Transverse colon (tissue), 3 donors: ENCODE data around the gene CENPS.

ENCODE experiments used
- POLR2A ChIP-seq: fragments of 450-650 bp; IDR thresholded peaks from one replicate; pipeline ENCODE4 v1.6.1; 2016; ENCODE audit warnings: antibody characterized with exemption, mild to moderate bottlenecking, moderate library complexity
- TF ChIP-seq, protein P1 (sequence below), 5 experiments: fragments of 200-600 bp in 3 of 5; fragments of 450-650 bp in 2 of 5; sonication (generic) in 3 of 5; IDR thresholded peaks; 1 replicate in 2 of 5; 2 replicates in 3 of 5; pipeline ENCODE4 v1.5.1; 2016 to 2017; ENCODE audit warnings: antibody characterized with exemption in 5 of 5, inconsistent platforms in 3 of 5, mild to moderate bottlenecking in 2 of 5, moderate library complexity in 1 of 5

DNA sequence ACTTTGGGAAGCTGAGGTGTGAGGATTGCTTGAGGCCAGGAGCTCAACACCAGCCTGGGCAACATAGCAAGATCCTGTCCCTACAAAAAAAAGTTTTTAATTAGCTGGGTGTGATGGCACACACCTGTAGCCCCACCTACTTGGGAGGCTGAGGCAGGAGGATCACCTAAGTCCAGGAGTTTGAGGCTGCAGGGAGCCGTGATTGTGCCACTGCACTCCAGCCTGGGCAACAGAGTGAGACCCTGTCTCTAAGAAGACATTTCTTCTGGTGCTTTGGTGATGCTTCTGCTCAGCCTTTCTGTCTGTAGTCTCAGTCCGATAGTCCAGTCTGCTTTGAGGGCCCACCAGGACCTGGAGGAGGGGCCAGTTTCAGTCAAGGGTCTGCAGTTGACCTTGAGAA, 23.0 kb upstream of the CENPS start:
- TF ChIP-seq, protein P1, sequence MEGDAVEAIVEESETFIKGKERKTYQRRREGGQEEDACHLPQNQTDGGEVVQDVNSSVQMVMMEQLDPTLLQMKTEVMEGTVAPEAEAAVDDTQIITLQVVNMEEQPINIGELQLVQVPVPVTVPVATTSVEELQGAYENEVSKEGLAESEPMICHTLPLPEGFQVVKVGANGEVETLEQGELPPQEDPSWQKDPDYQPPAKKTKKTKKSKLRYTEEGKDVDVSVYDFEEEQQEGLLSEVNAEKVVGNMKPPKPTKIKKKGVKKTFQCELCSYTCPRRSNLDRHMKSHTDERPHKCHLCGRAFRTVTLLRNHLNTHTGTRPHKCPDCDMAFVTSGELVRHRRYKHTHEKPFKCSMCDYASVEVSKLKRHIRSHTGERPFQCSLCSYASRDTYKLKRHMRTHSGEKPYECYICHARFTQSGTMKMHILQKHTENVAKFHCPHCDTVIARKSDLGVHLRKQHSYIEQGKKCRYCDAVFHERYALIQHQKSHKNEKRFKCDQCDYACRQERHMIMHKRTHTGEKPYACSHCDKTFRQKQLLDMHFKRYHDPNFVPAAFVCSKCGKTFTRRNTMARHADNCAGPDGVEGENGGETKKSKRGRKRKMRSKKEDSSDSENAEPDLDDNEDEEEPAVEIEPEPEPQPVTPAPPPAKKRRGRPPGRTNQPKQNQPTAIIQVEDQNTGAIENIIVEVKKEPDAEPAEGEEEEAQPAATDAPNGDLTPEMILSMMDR (IDR thresholded peaks at IDR 0.05), result no peak
- no peak for TF ChIP-seq POLR2A
